Coronary artery (tissue), 2 donors: ENCODE measurements around the gene GPR150.
"Not testable (repeated sequence)": the region's sequence is repeated elsewhere in the genome, so short reads cannot be mapped to it uniquely, and the experiment has no call there.

Experiments
- DNase-seq: peaks from one replicate; pipeline ENCODE4 v3.0.0-alpha.2; 2017; ENCODE audit warnings: low spot score
- H3K27ac ChIP-seq, 2 donors: fragments of 200-600 bp; sonication (generic); one replicate each; pipeline ENCODE4 v1.5.1; 2016 to 2019
- H3K4me3 ChIP-seq: fragments of 200-600 bp; sonication (generic); 2 replicates; pipeline ENCODE4 v1.5.1; 2016; ENCODE audit warnings: mild to moderate bottlenecking, moderate library complexity
- CTCF ChIP-seq: fragments of 200-600 bp; sonication (generic); IDR thresholded peaks from one replicate; pipeline ENCODE4 v1.5.1; 2019; ENCODE audit warnings: antibody characterized with exemption

The GPR150 gene

GRCh38 chr5:95641741-95642220 is 21.9 kb downstream of the GPR150 start:
- no peak for DNase-seq
- Histone ChIP-seq H3K27ac (no peak overlapping the region), H3K4me3 (no peak overlapping the region)
- no peak for TF ChIP-seq CTCF

- Histone ChIP-seq H3K27ac (no peak overlapping the region), H3K4me3 (no peak overlapping the region)
- TF ChIP-seq CTCF: no peak
- DNase-seq: no peak
Observed at GRCh38 chr5:95643152-95643551, 23.3 kb downstream of the GPR150 start.

DNA sequence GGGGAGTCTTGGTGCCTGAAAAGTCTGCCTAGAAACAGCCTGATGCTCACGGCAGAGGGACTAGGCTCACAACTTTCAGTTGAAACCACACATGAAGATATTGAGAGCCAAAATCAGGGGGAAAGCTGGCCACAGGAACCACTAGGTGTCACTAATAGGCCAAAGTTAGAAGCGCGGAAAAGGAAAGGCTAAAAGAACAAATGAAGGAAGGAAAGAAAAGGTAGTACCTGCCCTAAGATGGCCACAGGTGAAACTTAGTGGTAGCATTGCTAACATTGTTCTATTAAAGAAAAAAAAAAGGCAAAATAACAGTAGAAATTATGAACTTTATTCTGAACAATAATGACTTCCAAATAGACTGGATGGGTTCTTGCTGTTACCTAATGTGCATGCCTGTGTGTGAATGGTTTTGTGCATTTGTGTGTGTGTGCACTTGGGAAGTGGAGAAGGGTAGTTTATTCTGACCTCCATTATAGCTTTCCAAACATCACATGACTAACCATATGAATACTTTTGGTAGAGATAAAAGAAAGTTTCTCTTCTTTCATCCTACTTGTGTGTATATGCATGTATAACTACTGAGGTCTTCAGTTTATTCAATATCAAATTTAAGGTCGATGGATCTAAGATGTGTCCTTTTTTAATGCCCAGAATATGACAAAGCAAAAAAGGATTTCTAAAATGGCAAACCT is 24.6 kb downstream of the GPR150 start:
- Histone ChIP-seq H3K4me3 (no peak overlapping the region), H3K27ac (peak overlapping the region in 1 of 2 donors; percentile 48)
- peak; percentile 42 for TF ChIP-seq CTCF
- DNase-seq: no peak

DNA sequence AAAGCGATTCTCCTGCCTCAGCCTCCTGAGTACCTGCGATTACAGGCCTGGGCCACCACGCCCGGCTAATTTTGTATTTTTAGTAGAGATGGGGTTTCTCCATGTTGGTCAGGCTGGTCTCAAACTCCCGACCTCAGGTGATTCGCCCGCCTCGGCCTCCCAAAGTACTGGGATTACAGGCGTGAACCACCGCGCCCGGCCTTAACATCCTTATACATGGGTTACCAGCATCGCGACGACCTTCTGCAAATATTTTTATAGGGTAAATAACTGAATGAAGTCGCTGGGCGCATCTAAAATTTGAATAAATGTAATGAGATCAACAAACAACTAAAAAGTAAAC is 26.3 kb downstream of the GPR150 start:
- Histone ChIP-seq H3K27ac (peak overlapping the region; percentile 86 to 90), H3K4me3 (peak overlapping the region; percentile 65)
- not testable (repeated sequence) for DNase-seq

- H3K27ac ChIP-seq: peak within 1 kb of the TSS; percentile 86 to 90
- peak within 1 kb of the TSS; percentile 65 for H3K4me3 ChIP-seq
- no peak for TF ChIP-seq CTCF
- DNase-seq: peak; percentile 99
Observed at GRCh38 chr5:95646569-95647431, 26.9 kb downstream of the GPR150 start, which contains the start of gene RFESD. Gene RFESD, plus strand, starts transcription at chr5:95646777. Its CDS starts 5,495 bp downstream, at chr5:95652272.

- Histone ChIP-seq H3K27ac (peak overlapping the region in 1 of 2 donors; percentile 90), H3K4me3 (peak overlapping the region; percentile 65)
- TF ChIP-seq CTCF: no peak
- DNase-seq: no peak
Observed at GRCh38 chr5:95647886-95648860, 28.3 kb downstream of the GPR150 start.

DNA sequence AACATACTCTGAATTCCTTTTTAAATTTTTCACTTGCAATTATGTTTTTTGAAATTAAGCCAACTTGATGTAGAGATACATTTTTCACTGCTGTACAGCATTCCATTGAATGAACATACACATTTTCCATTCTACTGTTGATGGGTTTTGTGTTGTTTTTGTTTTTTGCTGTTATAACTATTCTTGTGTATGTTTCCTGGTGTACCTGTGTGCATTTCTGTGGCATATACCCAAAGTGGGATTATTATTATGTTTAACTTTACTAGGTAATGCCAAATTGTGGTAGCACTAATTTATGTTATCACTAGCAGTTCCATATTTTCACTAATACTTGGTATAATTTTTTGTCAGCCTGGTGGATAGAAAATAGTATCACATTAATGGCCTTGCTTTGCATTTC is 29.4 kb downstream of the GPR150 start:
- DNase-seq: no peak
- Histone ChIP-seq H3K27ac (no peak overlapping the region), H3K4me3 (no peak overlapping the region)
- TF ChIP-seq CTCF: no peak
